Body of pancreas (tissue), 4 donors: ENCODE data around the gene DLG2.

Experiments used
- CTCF ChIP-seq, 7 experiments: fragments of 450-650 bp in 4 of 7; fragments of 200-600 bp in 3 of 7; sonication (generic) in 3 of 7; IDR thresholded peaks; one replicate each; pipeline ENCODE4 v1.5.1; 2016 to 2019; ENCODE audit warnings: antibody characterized with exemption in 7 of 7
- POLR2A ChIP-seq, 3 donors: fragments of 450-650 bp; IDR thresholded peaks; one replicate each; pipeline ENCODE4 v1.6.1; 2016; ENCODE audit warnings: antibody characterized with exemption in 3 of 3, mild to moderate bottlenecking in 2 of 3

- TF ChIP-seq POLR2A (IDR thresholded peaks at IDR 0.05) (no peak), CTCF (IDR thresholded peaks at IDR 0.05) (no peak)
Measured at GRCh38 chr11:85627332-85627997, at the start of gene DLG2.
